PFSK-1 (cell line): Measurements from ENCODE around the gene GPR42.

Experiments
- FOXP2 ChIP-seq: optimal IDR thresholded peaks from 2 replicates; pipeline ENCODE3; 2011; ENCODE audit warnings: borderline replicate concordance, control low read depth, inconsistent platforms; ENCODE audit not compliant: insufficient read depth; ENCODE audit errors: extremely low read length, extremely low read depth
- POLR2AphosphoS5 ChIP-seq: IDR thresholded peaks from 2 replicates; pipeline ENCODE4 v1.6.1; 2012; ENCODE audit warnings: low read depth, mild to moderate bottlenecking, control low read depth, low read length, moderate library complexity
- SIN3A ChIP-seq: IDR thresholded peaks from 2 replicates; pipeline ENCODE4 v1.6.1; 2012; ENCODE audit warnings: mild to moderate bottlenecking, low read length, moderate library complexity, borderline replicate concordance; ENCODE audit not compliant: insufficient read depth
- TAF1 ChIP-seq: IDR thresholded peaks from 2 replicates; pipeline ENCODE4 v1.6.1; 2012; ENCODE audit warnings: low read length, control low read depth, borderline replicate concordance; ENCODE audit not compliant: insufficient read depth
- TF ChIP-seq, protein P1 (sequence below), 2 experiments: IDR thresholded peaks; 2 replicates each; pipeline versions ENCODE4 v1.6.1 to v1.8.0; 2011 to 2012; ENCODE audit warnings: low read depth in 2 of 2, low read length in 2 of 2, control low read depth in 1 of 2, inconsistent platforms in 1 of 2, mild to moderate bottlenecking in 1 of 2, moderate library complexity in 1 of 2; ENCODE audit not compliant: insufficient read depth in 1 of 2

The GPR42 gene

DNA sequence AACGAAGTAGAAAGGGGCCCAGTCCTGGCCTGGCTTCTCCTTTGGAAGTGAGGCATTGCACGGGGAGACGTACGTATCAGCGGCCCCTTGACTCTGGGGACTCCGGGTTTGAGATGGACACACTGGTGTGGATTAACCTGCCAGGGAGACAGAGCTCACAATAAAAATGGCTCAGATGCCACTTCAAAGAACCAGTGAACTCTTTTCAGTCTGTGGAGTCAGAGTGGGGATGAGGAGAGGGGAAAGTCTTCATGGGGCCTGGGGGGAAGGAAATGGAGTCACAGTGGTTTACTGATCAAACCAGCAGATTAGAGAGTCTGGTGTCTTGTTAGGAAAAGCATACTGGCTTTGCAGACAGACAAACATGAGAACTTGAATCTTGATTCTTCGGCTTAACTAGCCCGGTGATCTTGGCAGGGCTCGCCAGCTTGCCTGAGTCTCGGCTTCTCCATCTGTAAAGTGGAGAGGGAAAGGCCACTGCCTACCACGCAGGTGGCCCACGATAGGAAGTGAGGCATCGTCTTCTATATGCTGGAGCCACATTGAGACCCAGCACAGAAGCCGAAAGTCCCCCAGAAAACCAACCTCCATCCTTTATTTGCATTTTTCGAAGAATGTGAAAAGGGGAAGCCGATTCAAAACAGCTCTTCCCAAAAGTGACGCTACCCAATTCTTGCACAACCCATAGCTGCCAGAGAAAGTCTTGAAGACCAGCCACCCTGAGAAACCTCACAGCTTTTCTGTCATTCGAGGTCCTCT, 23.5 kb upstream of the GPR42 start, which contains the start of gene FFAR1:
TSS of gene FFAR1 (plus strand) at position 732 of the 759 bp plus-strand sequence. CDS start 3,650 bp downstream, outside the sequence.
- TF ChIP-seq POLR2AphosphoS5 (no peak), TAF1 (no peak), FOXP2 (no peak), SIN3A (no peak)
- TF ChIP-seq, protein P1, sequence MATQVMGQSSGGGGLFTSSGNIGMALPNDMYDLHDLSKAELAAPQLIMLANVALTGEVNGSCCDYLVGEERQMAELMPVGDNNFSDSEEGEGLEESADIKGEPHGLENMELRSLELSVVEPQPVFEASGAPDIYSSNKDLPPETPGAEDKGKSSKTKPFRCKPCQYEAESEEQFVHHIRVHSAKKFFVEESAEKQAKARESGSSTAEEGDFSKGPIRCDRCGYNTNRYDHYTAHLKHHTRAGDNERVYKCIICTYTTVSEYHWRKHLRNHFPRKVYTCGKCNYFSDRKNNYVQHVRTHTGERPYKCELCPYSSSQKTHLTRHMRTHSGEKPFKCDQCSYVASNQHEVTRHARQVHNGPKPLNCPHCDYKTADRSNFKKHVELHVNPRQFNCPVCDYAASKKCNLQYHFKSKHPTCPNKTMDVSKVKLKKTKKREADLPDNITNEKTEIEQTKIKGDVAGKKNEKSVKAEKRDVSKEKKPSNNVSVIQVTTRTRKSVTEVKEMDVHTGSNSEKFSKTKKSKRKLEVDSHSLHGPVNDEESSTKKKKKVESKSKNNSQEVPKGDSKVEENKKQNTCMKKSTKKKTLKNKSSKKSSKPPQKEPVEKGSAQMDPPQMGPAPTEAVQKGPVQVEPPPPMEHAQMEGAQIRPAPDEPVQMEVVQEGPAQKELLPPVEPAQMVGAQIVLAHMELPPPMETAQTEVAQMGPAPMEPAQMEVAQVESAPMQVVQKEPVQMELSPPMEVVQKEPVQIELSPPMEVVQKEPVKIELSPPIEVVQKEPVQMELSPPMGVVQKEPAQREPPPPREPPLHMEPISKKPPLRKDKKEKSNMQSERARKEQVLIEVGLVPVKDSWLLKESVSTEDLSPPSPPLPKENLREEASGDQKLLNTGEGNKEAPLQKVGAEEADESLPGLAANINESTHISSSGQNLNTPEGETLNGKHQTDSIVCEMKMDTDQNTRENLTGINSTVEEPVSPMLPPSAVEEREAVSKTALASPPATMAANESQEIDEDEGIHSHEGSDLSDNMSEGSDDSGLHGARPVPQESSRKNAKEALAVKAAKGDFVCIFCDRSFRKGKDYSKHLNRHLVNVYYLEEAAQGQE (IDR thresholded peaks at IDR 0.05; ENCODE audit: insufficient read depth in 1 of 2, low read depth in 2 of 2, low read length in 2 of 2): no peak

DNA sequence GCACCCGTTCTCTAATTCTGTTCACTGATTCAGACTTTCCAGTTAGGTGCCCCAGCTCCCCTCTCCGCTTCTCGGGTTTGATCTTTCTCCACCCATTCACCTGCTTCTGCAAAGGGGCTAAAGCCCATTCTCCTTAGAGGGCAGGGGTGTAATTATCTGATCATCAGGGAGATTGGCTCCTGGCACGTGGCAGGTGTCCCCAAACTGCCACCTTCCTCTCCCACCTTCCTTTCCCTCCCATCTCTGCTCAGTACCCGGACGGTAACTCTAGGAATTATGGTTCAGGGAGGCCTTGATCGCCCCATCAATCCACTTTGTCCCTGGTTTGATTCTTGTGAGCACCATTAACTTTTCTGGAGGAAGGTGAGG, 23.0 kb upstream of the GPR42 start:
- TF ChIP-seq, protein P1 (IDR thresholded peaks at IDR 0.05; ENCODE audit: insufficient read depth in 1 of 2, low read depth in 2 of 2, low read length in 2 of 2): no peak
- TF ChIP-seq SIN3A (no peak), POLR2AphosphoS5 (no peak), FOXP2 (no peak), TAF1 (no peak)

DNA sequence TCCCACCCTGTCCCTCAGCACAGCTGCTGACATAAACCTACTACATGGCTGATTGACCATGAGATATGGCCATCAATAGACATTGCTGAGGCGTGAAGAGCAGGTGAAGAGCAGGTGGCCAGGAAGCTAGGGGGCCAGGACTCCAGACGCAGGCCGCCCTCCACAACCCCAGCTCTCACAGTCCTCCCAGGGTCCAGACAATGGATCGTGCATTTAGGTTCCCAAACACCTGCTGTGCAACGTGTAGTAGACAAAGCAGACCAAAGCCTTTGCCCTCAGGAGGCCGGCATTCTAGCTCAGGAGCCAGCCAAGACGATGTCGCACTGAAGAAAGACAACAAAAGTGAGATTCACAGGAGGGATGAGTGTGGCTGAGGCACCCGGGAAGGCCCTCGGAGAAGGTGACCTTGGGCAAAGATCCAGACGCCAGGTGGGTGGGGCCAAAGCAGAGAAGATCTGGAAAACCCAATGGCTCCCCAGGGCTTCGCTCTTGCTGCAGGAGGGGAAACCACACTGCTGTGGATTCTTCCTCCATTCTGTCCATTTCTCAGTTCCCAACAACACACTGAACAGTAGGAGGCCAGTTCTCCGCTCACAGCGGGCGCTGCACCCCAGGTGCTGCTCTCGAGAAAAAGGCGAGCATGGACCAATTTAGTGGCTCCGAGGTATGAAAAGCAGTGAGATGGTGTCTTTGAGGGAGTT, 21.8 kb upstream of the GPR42 start:
- TF ChIP-seq TAF1 (no peak), SIN3A (no peak), FOXP2 (no peak)
- TF ChIP-seq, protein P1 (IDR thresholded peaks at IDR 0.05; ENCODE audit: insufficient read depth in 1 of 2, low read depth in 2 of 2, low read length in 2 of 2): no peak

DNA sequence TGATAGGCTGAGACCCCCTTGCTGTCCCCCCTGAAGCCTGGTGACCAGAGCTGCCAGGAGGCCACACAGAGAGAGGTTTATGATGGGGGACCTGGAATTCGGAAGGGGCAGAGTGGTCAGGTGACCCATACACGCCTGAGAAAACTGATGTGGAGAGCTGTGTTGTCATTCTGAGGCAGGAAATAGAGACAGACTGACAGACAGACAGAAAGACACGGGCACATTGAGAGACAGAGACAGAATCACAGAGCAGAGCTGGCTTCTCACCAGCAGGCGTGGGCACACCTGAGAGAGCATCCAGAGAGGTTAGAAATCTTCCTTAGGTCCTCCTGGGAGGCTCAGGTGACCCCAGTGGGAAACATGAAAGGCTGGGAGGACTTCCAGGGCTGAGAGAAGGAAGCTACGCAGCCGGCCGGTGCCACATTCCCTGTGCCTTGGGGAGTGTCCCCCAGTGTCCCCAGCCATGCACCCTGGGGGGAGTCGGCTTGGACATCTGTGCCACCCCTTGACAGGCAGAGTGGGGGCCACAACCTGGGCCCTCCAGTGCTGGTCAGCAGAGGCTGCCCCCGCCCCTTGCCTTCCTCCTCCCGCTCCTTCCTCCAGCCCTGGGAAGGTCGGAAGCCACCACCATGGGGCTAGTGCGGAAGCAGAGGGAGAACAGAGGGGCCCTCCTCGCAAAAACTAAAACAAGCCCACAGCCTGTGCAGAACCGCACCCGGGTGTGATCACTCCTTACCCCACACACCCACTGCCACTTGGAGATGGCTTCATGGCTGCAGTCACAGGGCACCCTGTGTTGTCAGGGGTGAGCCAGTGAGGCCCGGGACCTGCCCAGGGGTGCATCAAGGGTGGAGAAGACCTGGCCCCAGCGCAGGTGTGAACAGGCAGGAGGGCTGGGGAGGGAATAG, 21.0 kb upstream of the GPR42 start:
- TF ChIP-seq SIN3A (no peak), POLR2AphosphoS5 (no peak), TAF1 (no peak), FOXP2 (no peak)
- TF ChIP-seq, protein P1 (IDR thresholded peaks at IDR 0.05; ENCODE audit: insufficient read depth in 1 of 2, low read depth in 2 of 2, low read length in 2 of 2): no peak
